Right lobe of liver (tissue), 6 donors: ENCODE measurements around the gene NKX6-1. TPM values are rescaled to one million over a fixed set of nuclear protein-coding genes. Genes with fewer than 3 reads are reported as not detected.

ENCODE experiments used
- ATAC-seq, 4 donors: fragments of 200-7000 bp; cut with Tn5 transposase; one replicate each; pipeline ENCODE4 v1.9.1; 2020; ENCODE audit warnings: mild to moderate bottlenecking in 4 of 4, moderate library complexity in 4 of 4
- DNase-seq, 3 donors: peaks; one replicate each; pipeline ENCODE4 v3.0.0-alpha.2; 2020
- H3K27ac ChIP-seq, 3 donors: fragments of 200-600 bp; one replicate each; pipeline ENCODE4 v1.8.0; 2022
- H3K27me3 ChIP-seq, 2 donors: fragments of 200-600 bp; one replicate each; pipeline ENCODE4 v1.8.0; 2022
- H3K36me3 ChIP-seq, 4 donors: fragments of 200-600 bp; sonication (generic) in 1 of 4; one replicate each; pipeline versions ENCODE4 v1.5.1 to v1.8.0; 2017 to 2022; ENCODE audit warnings: control low read depth in 1 of 4
- H3K4me1 ChIP-seq, 4 donors: fragments of 200-600 bp; sonication (generic) in 1 of 4; one replicate each; pipeline versions ENCODE4 v1.5.1 to v1.8.0; 2017 to 2022; ENCODE audit warnings: control low read depth in 1 of 4
- H3K4me3 ChIP-seq, 3 donors: fragments of 200-600 bp; one replicate each; pipeline ENCODE4 v1.8.0; 2022
- H3K9me3 ChIP-seq, 4 donors: fragments of 200-600 bp; sonication (generic) in 1 of 4; one replicate each; pipeline versions ENCODE4 v1.5.1 to v1.8.0; 2017 to 2022; ENCODE audit warnings: control low read depth in 1 of 4
- POLR2A ChIP-seq: fragments of 450-650 bp; IDR thresholded peaks from one replicate; pipeline ENCODE4 v1.6.1; 2017; ENCODE audit warnings: antibody characterized with exemption, mild to moderate bottlenecking
- WGBS: methylation state at CpG from one replicate; pipeline ENCODE4 v1.1.6; 2018; ENCODE audit warnings: low coverage, low lambda C conversion rate; ENCODE audit not compliant: insufficient coverage; ENCODE audit errors: missing lambda C conversion rate; 5-methylcytosine and 5-hydroxymethylcytosine counted together
- intact Hi-C, 2 donors: fragments of 100-400 bp; cut with DNase I; formaldehyde crosslinking; loops; one replicate each; pipeline versions ENCODE4 v1.11.2 to v1.14.1; 2022
- total RNA-seq, 6 experiments: library from RNA; depleted of rRNA in 2 of 6; stranded (reverse); fragments of >200 nt in 2 of 6; fragmentation: NEBNext Ultra II Directional in 3 of 6; extraction: Animal tissue kit (Norgen Biotek cat#: 25700) in 3 of 6; gene quantifications; one replicate each; pipeline versions ENCODE4 v1.1.0 to v1.2.4, GENCODE V29; 2016 to 2023
- TF ChIP-seq, protein P1 (sequence below), 4 donors: fragments of 200-600 bp in 3 of 4; fragments of 450-650 bp in 1 of 4; IDR thresholded peaks; one replicate each; pipeline versions ENCODE4 v1.5.1 to v1.8.0; 2016 to 2022; ENCODE audit warnings: antibody characterized with exemption in 4 of 4, mild to moderate bottlenecking in 2 of 4
- donor health status: DM: no; HTN: yes; CAD: no.
- donor health status: DM: no; HTN: no; CAD: no.
- donor health status: DM: no; HTN: no; CAD: no.
- donor health status: DM: no; HTN: yes; CAD: no.
- donor health status: DM: no; HTN: yes; CAD: no.

The NKX6-1 gene
- total RNA-seq, 6 experiments from 2014 or later = not detected

DNA sequence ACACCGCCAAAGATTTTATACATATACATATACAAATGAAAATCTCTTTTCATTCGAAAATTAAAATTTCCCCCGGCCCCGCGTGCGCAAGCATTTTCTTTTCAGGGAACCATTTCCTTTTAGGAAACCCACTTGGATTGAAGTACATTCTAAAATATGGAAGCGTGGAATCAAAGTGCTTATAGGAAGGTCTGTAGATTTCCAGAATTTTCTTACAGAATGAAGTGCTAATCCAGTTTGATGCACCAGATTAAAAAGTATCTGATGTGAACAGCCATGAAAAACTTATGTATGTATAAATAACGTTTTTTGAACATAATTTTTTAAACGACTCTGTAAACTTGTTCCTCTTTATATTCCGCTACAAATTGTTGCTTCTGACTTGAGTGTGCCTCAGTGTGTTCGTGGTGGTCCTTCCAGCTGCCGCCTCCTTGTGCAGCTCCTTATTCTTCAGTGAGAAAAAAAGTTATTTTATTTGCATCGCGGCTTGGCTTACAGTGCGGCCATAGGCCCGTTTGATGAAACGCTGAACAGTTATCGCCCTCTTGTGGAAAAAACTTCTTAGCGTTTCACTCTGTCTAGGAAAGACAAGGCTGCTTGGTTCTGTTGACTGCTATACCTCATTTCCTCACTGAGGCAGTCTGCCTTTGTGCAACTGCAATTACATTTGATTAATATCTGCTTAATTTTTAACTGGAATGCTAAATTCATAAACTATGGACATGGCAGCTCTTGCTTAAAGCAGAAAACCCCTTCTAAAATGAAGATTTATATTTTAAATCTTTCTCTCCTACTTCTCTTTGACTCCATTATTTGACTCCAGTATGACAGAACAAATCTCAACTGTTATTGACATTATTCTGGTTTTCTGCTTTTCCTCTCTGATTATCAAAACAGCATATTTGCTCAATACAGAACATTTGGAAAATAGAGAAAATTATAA is 4.7 kb upstream of the NKX6-1 start:
- WGBS = 5% methylated on average over 19 of the region's 19 CpGs
- peaks cover 41 to 53% of the 10 kb centered on the region in 2 donors for H3K27me3 ChIP-seq
- H3K4me3 ChIP-seq = no peak overlapping the region
- DNase-seq (no peak), ATAC-seq (peak; percentile 86 to 94 (median 89))
- H3K36me3 ChIP-seq = no peaks in the 10 kb centered on the region
- TF ChIP-seq POLR2A = no peak
- TF ChIP-seq, protein P1, sequence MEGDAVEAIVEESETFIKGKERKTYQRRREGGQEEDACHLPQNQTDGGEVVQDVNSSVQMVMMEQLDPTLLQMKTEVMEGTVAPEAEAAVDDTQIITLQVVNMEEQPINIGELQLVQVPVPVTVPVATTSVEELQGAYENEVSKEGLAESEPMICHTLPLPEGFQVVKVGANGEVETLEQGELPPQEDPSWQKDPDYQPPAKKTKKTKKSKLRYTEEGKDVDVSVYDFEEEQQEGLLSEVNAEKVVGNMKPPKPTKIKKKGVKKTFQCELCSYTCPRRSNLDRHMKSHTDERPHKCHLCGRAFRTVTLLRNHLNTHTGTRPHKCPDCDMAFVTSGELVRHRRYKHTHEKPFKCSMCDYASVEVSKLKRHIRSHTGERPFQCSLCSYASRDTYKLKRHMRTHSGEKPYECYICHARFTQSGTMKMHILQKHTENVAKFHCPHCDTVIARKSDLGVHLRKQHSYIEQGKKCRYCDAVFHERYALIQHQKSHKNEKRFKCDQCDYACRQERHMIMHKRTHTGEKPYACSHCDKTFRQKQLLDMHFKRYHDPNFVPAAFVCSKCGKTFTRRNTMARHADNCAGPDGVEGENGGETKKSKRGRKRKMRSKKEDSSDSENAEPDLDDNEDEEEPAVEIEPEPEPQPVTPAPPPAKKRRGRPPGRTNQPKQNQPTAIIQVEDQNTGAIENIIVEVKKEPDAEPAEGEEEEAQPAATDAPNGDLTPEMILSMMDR (IDR thresholded peaks at IDR 0.05) = peak; percentile 36 to 73 (median 68)
- H3K9me3 ChIP-seq = no peaks in the 10 kb centered on the region
- peaks cover 0 to 8% (median 3%) of the 10 kb centered on the region in 4 donors for H3K4me1 ChIP-seq
- H3K27ac ChIP-seq = no peak overlapping the region
- intact Hi-C loops = no loop called here

DNA sequence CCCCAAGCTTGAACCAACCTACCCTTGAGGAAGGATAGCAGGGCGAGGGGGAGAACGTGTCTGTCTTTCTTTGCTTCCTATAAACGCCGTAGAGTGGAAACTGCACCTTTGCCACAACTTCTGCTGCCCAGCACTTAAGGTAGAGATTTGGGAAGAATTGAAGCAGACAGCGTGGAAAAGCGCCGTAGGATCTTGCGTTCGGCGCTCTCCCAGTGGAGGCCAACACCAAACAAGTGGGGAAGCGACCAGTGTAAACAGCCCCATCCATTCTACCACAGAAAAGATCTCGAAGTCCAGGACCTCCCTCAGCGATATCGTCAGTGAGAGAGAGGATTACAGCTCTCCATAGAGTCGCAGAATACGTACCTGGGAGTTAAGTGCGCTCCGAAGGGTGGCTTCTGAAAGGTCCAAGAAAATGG is 3.9 kb upstream of the NKX6-1 start:
- WGBS = 8% methylated on average over 17 of the region's 18 CpGs
- Histone ChIP-seq H3K4me3 (no peak overlapping the region), H3K36me3 (no peaks in the 10 kb centered on the region), H3K4me1 (peaks cover 0 to 16% (median 7%) of the 10 kb centered on the region in 4 donors), H3K27me3 (peaks cover 41 to 61% of the 10 kb centered on the region in 2 donors), H3K9me3 (no peaks in the 10 kb centered on the region), H3K27ac (no peak overlapping the region)
- no peak for ATAC-seq
- DNase-seq = no peak
- TF ChIP-seq, protein P1 (IDR thresholded peaks at IDR 0.05) = no peak
- no peak for TF ChIP-seq POLR2A
- intact Hi-C loops = no loop called here

- DNase-seq = no peak
- no peaks in the 10 kb centered on the region for H3K9me3 ChIP-seq
- peaks cover 0 to 20% (median 8%) of the 10 kb centered on the region in 4 donors for H3K4me1 ChIP-seq
- H3K36me3 ChIP-seq = no peaks in the 10 kb centered on the region
- peaks cover 41 to 66% of the 10 kb centered on the region in 2 donors for H3K27me3 ChIP-seq
- H3K27ac ChIP-seq = no peak overlapping the region
- ATAC-seq = no peak
- 9% methylated on average over 14 of the region's 14 CpGs for WGBS
- intact Hi-C loops = no loop called here
- H3K4me3 ChIP-seq = no peak overlapping the region
- no peak for TF ChIP-seq POLR2A
- TF ChIP-seq, protein P1 (IDR thresholded peaks at IDR 0.05) = no peak
These were observed 3.4 kb upstream of the NKX6-1 start for GRCh38 chr4:84502333-84502954.

GRCh38 chr4:84501721-84502267 is 2.7 kb upstream of the NKX6-1 start:
- 3% methylated on average over 33 of the region's 33 CpGs for WGBS
- TF ChIP-seq, protein P1 (IDR thresholded peaks at IDR 0.05) = no peak
- no peak for TF ChIP-seq POLR2A

More at GRCh38 chr4:84501721-84502267, 2.7 kb upstream of the NKX6-1 start:
- Histone ChIP-seq H3K4me1 (peaks cover 0 to 20% (median 8%) of the 10 kb centered on the region in 4 donors), H3K27me3 (peaks cover 41 to 71% of the 10 kb centered on the region in 2 donors), H3K4me3 (no peak overlapping the region), H3K9me3 (no peaks in the 10 kb centered on the region), H3K27ac (no peak overlapping the region), H3K36me3 (no peaks in the 10 kb centered on the region)
- DNase-seq = no peak
- no peak for ATAC-seq
- intact Hi-C loops = no loop called here
